ENCODE data around the gene FABP3.

FABP3 gene

DNA sequence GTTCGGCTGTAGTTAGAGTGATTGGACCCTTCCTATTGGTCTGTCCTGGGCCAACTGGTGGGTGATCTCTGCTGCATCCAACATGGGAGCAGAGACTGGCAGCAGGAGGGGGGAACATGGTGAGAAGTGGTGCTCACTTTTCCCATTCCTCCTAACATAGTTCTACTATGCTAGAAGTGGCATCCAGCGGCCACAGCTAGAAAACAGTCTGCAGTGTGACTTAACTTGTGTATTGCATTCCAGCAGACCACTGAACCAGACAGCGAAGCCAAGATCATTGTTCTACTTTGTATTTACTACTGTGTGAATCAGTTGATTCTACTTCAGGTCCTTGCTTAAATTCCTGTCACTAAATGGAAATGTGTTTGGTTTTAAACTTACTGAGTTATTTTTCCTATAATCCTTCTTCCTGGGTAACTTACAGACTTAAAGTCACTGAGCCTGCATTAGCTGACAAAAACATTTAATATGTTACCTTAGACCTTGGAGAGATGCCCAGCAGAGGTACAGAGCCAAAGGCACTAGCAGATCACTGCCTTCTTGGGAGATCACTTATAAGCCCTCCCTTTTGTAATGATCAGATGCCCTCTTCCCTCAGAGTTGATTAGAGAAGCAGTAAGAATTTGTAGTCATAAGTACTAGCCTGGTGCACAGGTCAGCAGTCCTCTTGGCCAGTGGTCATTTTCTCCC, 8.2 kb downstream of the FABP3 start:
- H3K27ac ChIP-seq = no peak overlapping the region
- DNase-seq (ENCODE audit: low spot score) = no peak

DNA sequence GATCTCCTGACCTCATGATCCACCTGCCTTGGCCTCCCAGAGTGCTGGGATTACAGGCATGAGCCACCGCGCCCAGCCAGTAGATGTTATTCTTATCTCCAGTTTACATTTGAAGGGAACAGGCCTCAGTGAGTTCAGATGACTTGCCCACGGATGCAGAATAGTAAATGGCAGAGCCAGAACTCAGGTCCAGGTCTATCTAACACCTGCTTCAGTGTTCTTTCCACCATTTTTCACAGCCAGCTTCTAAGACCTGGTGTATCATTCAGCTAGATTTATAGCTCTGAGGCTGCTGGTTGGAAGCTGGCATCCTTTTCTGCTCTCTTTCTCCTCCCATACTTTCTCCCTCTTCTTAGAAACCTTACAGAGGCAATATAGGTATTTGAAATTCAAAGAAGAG, 10.8 kb downstream of the FABP3 start:
- H3K4me3 ChIP-seq = no peak overlapping the region
- H3K27ac ChIP-seq = no peak overlapping the region
- no peak for DNase-seq (ENCODE audit: low spot score)
- TF ChIP-seq, protein P1, sequence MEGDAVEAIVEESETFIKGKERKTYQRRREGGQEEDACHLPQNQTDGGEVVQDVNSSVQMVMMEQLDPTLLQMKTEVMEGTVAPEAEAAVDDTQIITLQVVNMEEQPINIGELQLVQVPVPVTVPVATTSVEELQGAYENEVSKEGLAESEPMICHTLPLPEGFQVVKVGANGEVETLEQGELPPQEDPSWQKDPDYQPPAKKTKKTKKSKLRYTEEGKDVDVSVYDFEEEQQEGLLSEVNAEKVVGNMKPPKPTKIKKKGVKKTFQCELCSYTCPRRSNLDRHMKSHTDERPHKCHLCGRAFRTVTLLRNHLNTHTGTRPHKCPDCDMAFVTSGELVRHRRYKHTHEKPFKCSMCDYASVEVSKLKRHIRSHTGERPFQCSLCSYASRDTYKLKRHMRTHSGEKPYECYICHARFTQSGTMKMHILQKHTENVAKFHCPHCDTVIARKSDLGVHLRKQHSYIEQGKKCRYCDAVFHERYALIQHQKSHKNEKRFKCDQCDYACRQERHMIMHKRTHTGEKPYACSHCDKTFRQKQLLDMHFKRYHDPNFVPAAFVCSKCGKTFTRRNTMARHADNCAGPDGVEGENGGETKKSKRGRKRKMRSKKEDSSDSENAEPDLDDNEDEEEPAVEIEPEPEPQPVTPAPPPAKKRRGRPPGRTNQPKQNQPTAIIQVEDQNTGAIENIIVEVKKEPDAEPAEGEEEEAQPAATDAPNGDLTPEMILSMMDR (IDR thresholded peaks at IDR 0.05) = no peak

More for the DNA sequence above, 8.2 kb downstream of the FABP3 start:
- H3K4me3 ChIP-seq = no peak overlapping the region
- TF ChIP-seq, protein P1 (IDR thresholded peaks at IDR 0.05) = no peak

DNA sequence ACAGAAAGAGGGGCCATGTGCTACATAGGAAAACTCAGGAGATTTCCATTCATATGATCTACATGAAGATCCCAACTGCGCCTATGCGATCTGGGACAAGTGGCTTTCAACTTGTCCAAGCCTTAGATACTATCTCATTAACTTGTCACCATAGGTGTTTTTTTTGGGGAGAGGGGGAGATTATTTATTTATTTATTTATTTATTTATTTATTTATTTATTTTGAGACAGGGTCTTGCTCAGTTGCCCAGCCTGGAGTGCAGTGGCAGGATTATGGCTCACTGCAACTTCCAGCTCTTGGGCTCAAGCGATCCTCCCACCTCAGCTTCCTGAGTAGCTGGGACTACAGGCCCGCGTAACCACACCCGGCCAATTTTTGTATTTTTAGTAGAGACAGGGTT, 11.3 kb downstream of the FABP3 start:
- Histone ChIP-seq H3K4me3 (no peak overlapping the region), H3K27ac (no peak overlapping the region)
- TF ChIP-seq, protein P1 (IDR thresholded peaks at IDR 0.05) = no peak
- DNase-seq (ENCODE audit: low spot score) = no peak

DNA sequence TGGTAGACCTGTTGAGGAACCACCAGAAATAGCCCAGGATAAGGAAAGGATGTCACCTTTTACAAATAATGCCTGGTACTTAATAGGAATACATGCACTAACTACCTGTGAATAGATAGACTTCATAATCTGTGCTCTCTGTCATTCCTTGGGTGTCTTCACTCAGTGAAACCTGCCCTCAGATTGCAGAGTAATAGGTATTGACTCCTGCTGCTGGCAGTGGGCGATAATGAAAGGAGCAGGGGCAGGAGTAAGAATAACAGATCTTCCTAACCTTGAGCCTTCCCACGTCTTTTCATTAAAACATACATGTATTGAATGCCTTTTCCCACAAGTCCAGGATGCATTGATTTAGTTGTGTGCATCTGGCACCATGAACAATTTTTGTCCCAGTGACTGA, 16.4 kb downstream of the FABP3 start:
- TF ChIP-seq, protein P1 (IDR thresholded peaks at IDR 0.05) = no peak
- no peak overlapping the region for H3K27ac ChIP-seq
- H3K4me3 ChIP-seq = no peak overlapping the region
- DNase-seq (ENCODE audit: low spot score) = no peak

DNA sequence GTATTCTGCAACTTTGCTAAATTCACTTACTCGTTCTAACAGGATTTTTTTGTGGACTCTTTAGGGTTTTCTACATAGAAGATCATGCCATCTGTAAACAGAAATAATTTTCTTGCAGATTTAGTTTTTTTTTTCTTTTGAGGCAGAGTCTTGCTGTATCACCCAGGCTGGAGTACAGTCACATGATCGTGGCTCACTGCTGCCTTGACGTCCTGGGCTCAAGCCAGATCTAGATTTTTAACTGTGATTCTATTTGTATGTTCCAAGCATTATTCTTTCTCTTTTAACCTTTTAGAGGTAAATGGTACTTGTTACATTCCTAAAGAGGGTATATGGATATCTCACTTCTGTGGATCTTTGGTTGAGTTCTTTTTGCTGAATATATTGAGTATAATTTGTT, 18.6 kb downstream of the FABP3 start:
- no peak for DNase-seq (ENCODE audit: low spot score)
- Histone ChIP-seq H3K27ac (no peak overlapping the region), H3K4me3 (no peak overlapping the region)
- TF ChIP-seq, protein P1 (IDR thresholded peaks at IDR 0.05) = no peak

DNA sequence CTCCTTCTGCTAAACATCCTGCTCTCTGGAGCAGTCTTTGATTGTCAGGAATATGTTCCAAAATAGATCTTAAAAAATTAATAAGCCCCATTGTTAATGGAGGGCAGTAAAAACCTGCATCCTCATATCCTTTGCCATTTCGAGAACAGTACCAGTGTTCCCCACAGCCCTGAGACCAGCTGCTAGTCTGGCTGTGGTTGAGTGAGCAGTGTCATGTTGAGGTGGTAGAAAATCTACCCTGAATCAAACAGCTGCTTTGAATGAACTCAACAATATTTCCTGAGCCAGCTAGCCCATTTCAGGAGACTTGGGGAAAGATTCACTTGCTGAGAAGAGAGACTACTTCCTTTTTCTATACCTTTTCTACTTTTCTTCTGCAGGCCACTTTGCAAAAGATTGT, 24.4 kb downstream of the FABP3 start:
- Histone ChIP-seq H3K27ac (no peak overlapping the region), H3K4me3 (no peak overlapping the region)
- TF ChIP-seq, protein P1 (IDR thresholded peaks at IDR 0.05) = no peak
- no peak for DNase-seq (ENCODE audit: low spot score)

DNA sequence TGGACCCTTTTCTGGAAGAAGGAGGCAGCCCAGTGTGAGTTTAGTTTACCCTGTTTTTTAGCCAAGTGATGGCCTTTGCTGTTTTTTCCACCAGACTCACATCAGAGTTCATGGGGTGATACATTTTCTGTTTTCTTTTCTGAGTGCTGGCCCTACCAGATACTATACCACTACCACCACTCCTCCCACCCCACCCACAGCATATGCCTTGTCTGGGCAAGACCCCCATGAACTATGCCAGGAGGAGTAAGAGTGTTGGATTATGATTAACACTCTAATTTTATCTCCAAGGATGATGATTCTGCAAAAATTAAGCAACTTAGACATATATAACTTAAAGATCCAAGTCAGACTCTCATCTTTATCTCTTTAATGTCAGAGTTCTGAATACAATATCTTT, 26.1 kb downstream of the FABP3 start:
- no peak overlapping the region for H3K27ac ChIP-seq
- TF ChIP-seq, protein P1 (IDR thresholded peaks at IDR 0.05) = no peak
- no peak for DNase-seq (ENCODE audit: low spot score)
- no peak overlapping the region for H3K4me3 ChIP-seq

Measured in coronary artery (tissue), 2 donors.